GM12891 (cell line): Measurements from ENCODE around the gene NEK9.

Experiments
- PAX5 ChIP-seq: IDR thresholded peaks from 2 replicates; pipeline ENCODE4 v1.6.1; 2011; ENCODE audit warnings: low read length, moderate library complexity, mild to moderate bottlenecking; ENCODE audit not compliant: insufficient read depth, severe bottlenecking
- POLR2A ChIP-seq: IDR thresholded peaks from 2 replicates; pipeline ENCODE4 v1.6.1; 2011; ENCODE audit warnings: low read depth, low read length, control low read depth
- POLR2AphosphoS5 ChIP-seq: IDR thresholded peaks from 2 replicates; pipeline ENCODE4 v1.6.1; 2011; ENCODE audit warnings: low read depth, low read length, control low read depth
- SPI1 ChIP-seq: IDR thresholded peaks from 2 replicates; pipeline ENCODE4 v1.6.1; 2011; ENCODE audit warnings: low read depth, low read length, control low read depth
- TAF1 ChIP-seq: IDR thresholded peaks from 2 replicates; pipeline ENCODE4 v1.6.1; 2011; ENCODE audit warnings: low read depth, low read length, control low read depth

DNA sequence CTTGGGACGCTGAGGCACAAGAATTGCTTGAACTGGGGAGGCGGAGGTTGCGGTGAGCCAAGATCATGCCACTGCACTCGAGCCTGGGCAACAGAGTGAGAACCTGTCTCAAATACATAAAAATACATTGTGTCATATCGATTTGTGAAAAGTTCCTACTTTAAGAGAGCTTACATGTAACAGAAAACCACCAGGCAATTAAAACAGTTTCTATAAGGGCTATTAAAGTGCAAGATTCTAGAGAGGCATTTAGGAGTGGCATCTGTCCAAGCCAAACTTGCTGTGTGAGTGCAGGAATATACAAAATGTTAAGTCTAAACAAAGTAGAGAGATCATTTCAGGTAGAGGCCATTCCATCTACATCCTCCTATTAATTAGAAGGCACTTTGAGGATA, 1.7 kb upstream of the NEK9 start:
- TF ChIP-seq POLR2A (no peak), POLR2AphosphoS5 (no peak), TAF1 (no peak), SPI1 (no peak), PAX5 (no peak)
